Femur (tissue), 1 donor: Measurements from ENCODE around the gene RLN2.
"Not testable (repeated sequence)": the region's sequence is repeated elsewhere in the genome, so short reads cannot be mapped to it uniquely, and the experiment has no call there.

Experiments used
- DNase-seq: peaks from one replicate; pipeline ENCODE4 v3.0.0-alpha.2; 2017

Gene RLN2, protein sequence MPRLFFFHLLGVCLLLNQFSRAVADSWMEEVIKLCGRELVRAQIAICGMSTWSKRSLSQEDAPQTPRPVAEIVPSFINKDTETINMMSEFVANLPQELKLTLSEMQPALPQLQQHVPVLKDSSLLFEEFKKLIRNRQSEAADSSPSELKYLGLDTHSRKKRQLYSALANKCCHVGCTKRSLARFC

DNA sequence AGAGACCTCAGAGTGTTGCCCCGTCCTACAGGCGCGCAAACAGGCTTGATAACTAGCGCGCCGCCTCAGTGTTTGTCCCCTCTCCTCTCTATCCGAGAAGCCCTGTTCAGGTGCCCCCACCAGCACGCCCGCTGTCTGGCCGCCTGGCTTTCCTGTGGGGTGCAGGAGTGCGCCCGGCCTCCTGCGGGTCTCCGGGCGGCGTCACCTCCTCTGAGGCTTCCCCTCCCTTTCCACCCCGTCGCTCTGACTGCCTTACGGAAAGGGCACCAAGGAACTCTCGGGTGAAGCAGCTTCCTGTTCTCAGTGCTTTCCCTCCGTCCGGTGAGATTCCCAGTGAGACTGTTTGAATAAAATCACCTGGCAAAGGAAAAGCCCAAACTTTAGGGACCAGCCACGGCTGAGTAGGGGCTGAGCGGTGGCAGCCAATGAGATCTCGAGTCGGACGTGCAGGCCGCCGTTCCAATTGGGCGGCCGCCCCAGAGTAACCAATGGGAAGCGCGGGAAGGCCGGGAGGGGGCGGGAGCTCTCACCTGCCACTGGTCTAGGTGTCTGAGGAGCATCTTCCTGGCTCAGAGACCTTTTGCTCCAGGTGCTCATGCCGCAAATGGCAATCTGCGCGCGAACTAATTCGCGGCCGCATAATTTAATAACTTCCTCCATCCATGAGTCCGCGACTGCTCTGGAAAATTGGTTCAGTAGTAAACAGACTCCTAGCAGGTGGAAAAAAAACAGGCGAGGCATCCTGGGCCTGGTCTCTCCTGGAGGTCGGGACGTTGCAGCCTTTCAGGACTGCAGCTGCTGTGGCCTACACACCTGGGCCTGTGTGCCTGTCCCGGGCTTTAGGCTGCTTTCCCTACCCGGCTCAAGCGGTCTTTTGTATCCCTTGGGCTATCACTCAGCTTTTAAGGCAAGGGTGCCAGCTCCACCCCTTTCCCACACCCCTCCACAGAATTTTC, at the start of gene RLN2:
Gene RLN2 (minus strand): TSS at position 877 of the 956 bp plus-strand sequence. CDS start 136 bp downstream, at position 741.
- DNase-seq = not testable (repeated sequence)

DNA sequence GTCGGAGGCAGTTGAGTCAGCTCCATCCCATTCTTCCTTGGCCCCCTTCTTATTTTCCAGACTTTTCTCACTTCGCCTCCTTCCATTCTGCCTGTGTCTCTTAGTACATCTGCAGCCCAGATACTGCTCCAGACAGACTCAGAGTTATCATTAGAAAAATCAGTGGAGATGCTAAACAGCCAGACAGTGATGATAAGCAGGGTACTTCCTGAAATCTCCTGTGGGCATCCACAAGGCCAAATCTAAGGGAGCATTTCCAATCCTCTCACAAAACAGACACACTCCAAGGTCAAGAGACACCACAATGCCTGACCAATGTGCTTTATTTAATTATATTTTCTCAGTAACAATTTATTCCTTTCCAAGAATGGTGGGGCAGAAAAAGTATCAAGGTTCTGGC, 49.7 kb upstream of the RLN2 start:
- DNase-seq = no peak

DNA sequence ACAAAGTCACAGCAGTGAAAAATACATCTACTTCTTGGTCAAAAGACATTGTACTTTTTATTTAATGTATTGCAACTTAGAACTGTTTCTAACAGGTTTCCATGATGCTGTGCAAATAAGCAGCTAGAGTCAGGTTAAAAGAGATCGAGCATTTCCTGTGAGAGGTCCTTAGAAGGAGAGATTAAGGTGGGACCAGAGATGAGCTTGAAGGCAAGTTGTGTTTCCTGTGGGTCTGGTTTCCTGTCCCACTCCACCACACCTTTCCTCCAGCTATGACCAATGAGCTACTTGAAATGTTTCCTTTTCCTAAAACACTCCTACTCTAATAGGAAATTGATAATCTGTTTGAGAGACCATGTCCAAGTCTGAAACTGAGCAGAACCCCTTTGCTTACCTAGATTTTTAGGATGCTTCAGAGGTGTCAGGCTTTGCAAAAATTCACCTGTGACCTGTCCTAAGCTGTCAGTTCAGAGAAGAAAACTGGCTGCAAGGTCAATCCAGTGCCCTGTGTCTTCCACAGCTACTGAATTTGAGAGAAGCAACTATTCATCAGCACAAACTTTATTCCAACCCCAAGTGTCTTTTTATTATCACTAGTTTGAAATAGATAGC, 48.2 kb upstream of the RLN2 start:
- DNase-seq = no peak

DNA sequence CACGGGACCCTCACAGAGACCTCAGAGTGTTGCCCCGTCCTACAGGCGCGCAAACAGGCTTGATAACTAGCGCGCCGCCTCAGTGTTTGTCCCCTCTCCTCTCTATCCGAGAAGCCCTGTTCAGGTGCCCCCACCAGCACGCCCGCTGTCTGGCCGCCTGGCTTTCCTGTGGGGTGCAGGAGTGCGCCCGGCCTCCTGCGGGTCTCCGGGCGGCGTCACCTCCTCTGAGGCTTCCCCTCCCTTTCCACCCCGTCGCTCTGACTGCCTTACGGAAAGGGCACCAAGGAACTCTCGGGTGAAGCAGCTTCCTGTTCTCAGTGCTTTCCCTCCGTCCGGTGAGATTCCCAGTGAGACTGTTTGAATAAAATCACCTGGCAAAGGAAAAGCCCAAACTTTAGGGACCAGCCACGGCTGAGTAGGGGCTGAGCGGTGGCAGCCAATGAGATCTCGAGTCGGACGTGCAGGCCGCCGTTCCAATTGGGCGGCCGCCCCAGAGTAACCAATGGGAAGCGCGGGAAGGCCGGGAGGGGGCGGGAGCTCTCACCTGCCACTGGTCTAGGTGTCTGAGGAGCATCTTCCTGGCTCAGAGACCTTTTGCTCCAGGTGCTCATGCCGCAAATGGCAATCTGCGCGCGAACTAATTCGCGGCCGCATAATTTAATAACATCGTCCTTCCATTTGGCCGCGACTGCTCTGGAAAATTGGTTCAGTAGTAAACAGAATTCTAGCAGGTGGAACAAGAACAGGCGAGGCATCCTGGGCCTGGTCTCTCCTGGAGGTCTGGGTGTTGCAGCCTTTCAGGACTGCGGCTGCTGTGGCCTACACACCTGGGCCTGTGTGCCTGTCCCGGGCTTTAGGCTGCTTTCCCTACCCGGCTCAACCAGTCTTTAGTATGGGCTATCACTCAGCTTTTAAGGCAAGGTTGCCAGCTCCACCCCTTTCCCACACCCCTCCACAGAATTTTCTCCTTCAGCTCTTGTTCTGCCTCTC, 34.8 kb upstream of the RLN2 start, which contains the start of gene RLN1:
Gene RLN1 (minus strand): TSS at position 885 of the 990 bp plus-strand sequence. CDS start 130 bp downstream, at position 755.
- DNase-seq = not testable (repeated sequence)

DNA sequence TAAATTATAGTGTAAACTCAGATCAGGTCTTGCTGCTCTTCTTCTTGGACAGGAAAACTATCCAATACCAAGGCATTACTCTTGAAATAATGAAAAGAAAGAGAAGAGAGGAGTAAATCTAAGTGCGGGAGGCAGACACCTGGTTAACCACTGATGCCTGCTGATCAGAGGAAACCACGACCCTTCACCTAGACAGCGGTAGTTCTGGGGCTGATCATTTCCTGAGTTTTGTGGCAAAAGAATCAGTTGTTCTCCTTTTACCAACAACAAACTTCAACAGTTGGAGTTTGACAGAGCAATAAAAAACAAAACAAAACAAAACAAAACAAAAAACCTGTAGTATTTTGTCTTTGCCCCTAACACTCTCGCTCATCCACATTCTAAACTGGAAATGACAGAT, 32.2 kb upstream of the RLN2 start:
- DNase-seq = no peak

DNA sequence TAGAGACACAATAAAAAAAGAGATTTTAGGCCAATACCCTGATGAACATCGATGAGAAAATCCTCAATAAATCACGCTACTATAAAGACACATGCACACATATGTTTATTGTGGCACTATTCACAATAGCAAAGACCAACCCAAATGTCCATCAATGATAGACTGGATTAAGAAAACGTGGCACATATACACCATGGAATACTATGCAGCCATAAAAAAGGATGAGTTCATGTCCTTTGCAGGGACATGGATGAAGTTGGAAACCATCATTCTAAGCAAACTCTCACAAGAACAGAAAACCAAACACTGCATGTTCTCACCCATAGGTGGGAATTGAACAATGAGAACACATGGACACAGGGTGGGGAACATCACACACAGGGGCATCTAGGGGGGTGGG, 26.8 kb upstream of the RLN2 start:
- not testable (repeated sequence) for DNase-seq

DNA sequence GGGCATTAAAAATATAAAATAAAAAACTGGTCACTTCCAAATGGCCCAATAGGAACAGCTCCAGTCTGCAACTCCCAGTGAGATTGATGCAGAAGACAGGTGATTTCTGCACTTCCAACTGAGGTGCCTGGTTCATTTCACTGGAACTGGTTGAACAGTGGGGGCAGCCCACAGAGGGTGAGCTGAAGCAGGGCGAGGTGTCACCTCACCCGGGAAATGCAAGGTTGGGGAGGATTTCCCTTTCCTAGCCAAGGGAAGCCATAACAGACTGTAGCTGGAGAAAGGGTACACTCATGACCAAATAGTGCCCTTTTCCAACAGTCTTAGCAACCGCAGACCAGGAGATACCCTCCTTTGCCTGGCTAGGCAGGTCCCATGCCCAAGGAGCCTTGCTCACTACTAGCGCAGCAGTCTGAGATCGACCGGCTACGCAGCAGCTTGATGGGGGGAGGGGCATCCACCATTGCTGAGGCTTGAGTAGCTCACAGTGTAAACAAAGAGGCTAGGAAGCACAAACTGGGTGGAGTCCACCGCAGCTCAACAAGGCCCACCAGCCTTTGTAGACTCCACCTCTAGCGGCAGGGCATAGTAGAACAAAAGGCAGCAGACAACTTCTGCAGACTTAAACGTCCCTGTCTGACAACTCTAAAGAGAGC, 22.5 kb upstream of the RLN2 start:
- DNase-seq = no peak

DNA sequence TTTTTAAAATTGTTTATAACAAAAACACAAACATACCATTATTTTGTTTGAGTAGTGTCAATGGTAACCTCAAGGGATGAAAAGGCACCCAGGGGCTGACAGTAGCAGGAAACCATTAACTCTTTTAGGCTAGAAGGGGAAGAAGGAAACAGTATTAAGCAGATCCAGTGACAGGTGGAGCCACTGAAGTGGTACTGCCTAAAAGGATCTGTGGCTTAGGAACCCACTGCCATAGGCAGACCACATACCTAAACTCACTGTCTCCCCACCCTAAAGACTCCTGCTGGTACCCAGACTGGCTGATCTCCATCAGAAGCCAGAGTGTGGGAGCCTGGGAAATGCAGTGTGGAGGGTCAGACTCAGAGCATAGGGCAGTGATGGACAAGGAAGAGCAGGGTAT, 21.7 kb upstream of the RLN2 start:
- no peak for DNase-seq

DNA sequence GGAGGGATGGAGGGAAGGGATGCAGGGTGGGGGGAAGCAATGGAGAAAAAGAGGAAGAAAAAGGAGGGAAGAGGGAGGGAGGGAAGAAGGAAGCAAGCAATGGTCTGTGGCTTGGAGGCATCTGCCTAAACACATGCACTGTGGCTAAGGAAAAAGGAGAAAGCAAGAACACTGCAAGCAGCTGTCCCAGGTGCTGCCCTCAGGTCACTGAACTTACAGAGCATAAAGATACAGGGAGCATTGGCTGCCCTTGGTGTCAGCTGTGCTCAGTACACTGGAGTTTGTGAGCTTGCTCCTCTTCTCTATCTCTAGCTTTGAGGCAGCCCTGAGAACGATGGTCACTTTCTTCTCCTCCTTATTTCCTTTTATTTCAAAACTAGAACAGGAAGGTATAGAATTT, 17.1 kb upstream of the RLN2 start:
- not testable (repeated sequence) for DNase-seq

DNA sequence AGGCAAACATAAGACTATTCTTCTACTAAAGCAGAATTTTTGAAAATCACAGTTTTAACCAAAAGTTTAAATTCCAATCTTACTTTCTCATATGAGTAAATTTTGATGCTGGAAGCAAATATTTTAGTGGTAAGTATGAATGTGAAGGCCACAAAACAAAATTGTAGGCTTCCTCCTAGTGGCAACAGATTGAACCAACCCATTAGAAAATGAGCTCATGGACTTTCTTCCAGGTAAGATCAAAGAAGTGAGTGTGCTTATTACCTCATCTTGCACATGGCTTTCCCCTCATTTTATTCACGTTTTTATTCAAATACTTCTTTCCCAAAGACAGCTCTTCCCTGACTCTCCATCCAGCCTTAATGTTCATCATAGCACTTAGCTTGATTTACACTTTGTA, 16.5 kb upstream of the RLN2 start:
- DNase-seq = no peak

DNA sequence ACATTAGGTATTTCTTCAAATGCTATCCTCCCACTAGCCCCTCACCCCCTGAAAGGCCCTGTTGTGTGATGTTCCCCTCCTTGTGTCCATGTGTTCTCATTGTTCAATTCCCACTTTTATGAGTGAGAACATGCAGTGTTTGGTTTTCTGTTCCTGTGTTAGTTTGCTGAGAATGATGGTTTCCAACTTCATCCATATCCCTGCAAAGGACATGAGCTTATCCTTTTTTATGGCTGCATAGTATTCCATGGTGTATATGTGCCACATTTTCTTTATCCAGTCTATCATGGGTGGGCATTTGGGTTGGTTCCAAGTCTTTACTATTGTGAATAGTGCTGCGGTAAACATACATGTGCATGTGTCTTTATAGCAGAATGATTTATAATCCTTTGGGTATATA, 11.9 kb upstream of the RLN2 start:
- not testable (repeated sequence) for DNase-seq

DNA sequence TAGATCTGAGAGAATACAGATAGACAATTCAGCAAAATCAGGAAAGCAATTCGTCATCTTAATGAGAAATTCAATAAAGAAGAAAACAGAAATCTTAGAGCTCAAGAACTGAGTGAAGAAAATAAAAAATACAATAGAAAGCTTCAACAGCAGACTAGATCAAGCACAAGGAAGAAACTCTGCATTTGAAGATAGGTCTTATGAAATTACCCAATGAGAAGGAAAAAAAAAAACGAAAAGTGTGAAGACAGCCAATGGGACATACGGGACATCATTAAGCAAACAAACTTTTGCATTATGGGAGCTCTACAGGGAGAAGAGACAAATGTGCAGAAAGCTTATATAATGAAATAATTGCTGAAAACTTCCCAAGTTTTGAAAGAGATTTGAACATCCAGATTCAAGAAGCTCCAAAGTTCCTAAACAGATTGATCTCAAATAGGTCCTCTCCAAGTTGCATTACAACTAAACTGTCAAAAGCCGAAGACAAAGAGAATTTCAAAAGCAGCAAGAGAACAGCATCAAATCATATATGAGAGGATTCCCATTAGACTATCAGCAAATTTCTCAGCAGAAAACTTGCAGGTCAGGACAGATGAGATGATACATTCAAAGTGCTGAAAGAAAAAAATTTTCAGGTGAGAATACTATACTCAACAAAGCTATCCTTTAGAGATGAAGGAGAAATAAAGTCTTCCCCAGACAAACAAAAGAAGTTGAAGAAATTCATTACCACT, 10.8 kb upstream of the RLN2 start:
- no peak for DNase-seq

DNA sequence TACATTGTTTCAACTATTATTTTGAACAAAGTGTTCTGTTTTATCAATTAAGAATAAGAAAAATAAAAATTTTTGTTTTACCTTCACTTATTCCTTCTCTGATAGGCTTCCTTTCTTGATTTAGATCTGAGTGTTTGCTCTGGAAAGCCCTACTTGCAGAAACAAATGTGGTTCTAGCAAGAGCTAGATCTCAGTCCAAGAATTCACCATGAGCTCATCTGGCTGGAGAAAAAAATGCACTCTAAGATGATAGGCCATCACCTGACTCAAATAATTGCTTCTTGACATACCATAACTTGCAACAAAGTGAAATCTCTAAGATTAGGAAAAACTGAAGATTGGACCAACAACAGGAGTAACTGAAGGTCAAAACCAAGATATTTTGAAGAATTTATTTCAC, 6.3 kb upstream of the RLN2 start:
- DNase-seq = no peak

DNA sequence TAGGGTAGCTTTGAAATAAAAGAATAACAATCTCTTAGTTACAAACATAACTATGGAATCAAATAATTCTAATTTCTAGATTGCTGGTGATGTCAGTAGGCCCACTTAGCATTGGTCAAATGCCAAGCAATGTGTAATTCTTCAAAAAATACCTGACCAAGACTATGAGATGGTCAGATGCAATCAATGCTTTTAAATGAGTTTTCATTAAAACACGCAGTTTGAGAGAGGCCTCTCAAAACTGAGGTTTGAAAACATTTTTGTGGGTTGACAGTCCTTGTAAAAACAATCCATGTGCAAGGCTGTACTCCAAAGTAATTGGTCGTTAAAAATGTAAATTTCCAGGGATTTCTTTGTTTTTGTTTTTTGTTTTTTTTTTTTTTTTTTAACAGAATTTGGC, 1.2 kb upstream of the RLN2 start:
- DNase-seq = no peak

DNA sequence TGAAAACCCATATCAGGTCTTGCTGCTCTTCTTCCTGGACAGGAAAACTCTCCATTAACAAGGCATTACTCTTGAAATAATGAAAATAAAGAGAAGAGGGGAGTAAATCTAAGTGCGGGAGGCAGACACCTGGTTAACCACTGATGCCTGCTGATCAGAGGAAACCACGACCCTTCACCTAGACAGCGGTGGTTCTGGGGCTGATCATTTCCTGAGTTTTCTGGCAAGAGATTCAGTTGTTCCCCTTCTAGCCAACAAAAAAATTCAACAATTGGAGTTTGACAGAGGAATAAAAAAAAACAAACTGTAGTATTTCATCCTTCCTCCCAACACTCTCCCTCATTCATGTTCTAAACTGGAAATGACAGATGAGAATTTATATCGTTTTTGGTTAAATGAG, 3.0 kb downstream of the RLN2 start:
- no peak for DNase-seq

DNA sequence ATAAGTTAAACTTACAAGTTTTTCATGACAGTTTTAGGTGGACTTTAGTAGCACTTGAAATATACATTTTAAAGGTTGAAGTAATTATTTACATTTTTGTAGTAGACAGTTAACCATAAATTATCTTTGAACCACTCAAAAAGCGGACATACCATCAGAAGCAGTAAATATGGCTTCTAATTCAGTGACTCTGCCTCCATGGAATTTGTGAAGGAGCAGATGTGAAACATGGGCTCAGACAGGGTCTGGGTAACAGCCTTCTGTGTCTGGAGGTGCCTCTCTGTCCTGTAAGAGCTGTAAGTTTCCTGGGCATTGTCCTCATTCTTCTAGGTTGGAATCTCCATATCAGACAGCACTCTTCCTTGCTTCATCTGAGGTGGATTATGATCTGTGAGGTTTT, 12.4 kb downstream of the RLN2 start:
- no peak for DNase-seq

DNA sequence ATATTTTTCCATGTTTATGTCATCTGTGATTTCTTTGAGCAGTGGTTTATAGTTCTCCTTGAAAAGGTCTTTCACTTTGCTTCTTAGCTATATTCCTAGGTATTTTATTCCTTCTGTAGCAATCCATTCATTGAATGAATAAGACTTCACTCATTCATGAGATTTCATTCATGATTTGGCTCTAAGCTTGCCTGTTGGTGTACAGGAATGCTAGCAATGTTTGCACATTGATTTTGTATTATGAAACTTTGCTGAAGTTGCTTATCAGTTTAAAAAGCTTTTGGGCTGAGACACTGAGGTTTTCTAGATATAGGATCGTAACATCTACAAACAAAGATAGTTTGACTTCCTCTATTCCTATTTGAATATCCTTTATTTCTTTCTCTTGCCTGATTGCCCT, 15.9 kb downstream of the RLN2 start:
- DNase-seq = no peak

DNA sequence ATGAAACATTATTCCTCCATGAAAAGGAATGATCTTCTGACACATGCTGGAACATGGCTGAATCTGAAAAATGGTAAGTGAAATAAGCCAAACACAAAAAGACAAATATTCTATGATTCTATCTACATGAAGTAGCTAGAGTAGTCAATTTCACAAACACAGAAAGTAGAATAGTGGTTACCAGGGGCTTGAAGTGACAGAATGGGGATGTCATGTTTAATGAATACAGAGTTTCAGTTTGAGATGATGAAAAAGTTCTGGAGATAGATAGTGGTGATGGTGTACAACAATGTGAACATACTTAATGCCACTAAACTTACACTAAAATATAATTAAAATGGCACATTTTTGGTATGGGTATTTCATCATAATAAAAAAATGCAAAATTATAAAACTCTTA, 18.3 kb downstream of the RLN2 start:
- DNase-seq = no peak

DNA sequence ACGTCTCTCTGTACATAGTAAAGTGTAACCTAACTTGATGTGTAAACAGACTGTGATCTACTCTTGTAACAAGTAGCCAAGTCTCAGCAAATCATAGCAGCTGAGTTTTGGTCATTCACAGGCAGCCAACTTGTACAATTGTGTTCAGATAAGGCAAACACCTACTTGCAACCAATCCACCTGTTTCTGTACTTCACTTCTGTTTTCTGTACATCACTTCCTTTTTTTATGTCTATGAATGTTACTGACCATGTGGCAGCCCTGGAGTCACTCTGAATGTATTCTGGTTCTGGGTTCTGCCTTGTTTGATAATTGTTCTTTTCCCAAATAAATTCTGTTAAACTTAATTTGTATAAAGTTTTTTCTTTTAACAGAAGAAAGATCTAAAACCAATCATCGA, 26.0 kb downstream of the RLN2 start:
- no peak for DNase-seq

DNA sequence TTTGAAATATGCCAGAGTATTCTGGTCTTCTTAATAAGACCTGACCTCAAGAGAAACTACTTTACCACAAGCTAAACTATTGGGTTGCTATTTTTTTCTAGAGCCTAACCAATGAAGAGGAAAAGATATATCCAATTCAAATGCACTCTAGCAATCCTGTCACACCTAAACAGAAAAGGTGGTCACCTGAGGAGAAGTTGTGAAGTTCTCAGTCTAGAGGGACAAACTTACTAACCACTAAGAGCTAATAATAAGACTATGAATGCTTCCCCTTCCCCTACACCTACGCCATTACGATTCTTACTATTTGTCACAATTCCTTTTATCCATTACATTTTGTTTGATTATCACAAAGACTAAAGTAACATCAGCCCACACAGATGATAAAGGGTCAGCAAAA, 29.7 kb downstream of the RLN2 start:
- no peak for DNase-seq

DNA sequence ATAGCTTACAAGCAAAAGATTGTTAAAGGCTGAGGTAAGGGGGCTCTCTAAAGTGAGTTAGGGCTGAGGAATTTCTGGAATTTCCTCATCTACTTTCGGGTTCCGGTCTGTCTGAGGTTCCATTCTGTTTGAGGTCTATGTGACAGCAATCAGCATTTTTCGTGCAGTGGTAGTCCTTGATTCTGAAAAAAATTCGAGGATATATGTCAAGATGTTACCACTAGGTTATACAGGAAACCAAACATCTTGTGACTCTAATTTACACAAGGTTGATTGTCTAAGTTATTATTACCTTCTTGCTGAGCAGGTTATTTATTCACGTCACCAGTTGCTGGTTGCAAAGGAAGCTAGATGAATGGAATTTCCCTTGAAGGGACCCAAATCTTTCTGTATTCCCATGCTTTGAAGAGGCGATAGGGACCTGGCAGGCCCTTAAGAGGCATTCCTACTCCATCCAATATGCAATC, 35.2 kb downstream of the RLN2 start:
- DNase-seq = no peak
